HG03025 (cell line): Measurements from ENCODE around the gene PRR35.

ENCODE experiments used
- ATAC-seq: cut with Tn5 transposase; IDR thresholded peaks from one replicate; pipeline ENCODE4 v1.9.1; 2021; ENCODE audit warnings: mild to moderate bottlenecking, moderate library complexity; ENCODE audit not compliant: unreplicated experiment, low FRiP score

Gene PRR35

GRCh38 chr16:546909-547770 is 13.1 kb upstream of the PRR35 start:
- ATAC-seq = no peak

DNA sequence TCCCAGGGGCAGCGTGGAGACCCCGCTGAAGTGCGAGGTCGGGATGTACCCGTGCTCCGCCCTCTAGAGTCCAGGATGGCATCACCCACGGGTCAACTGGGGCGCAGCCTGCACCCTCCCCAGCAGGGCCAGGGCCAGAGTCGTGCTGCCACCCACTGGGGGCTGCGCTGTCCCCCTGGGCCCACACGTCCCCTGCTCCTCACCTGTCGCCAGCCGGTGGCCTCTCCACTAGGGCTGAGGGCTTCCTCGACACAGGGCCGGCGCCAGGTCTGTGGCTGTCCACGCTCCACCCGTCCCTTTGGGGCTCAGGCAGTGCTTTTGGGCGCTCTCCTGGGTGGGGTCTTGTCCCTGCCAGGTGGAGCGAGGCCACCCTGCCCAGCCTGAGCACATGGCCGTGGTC is 11.6 kb upstream of the PRR35 start:
- ATAC-seq = no peak

DNA sequence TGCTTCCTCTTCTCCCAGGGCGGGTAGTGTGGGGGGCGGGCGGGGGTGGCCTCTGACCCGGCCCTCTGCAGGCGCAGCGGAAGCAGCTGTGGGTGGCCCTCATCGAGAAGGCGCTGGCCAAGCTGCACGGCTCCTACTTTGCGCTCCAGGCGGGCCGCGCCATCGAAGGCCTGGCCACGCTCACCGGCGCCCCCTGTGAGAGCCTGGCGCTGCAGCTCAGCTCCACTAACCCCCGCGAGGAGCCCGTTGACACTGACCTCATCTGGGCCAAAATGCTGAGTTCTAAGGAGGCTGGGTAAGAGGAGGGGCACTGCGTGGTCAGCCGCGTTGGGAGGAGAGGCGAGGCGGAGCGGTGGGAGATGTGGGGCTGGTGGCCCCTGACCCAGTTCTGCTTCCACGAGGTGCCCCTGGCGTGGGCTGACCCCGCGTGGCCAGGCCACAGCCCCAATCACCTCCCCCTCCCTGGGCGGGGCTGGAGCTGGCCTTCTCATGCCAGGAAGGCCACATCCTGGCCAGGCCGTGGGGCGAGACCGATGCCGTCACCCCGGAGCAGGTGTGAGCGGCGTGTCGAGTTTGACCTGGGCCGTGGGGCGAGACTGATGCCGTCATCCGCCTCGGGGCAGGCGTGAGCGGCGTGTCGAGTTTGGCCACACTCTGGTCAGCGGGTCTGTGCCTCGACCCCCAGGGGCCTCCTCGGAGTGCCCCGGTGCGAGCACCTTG is 10.5 kb upstream of the PRR35 start:
- ATAC-seq = no peak

DNA sequence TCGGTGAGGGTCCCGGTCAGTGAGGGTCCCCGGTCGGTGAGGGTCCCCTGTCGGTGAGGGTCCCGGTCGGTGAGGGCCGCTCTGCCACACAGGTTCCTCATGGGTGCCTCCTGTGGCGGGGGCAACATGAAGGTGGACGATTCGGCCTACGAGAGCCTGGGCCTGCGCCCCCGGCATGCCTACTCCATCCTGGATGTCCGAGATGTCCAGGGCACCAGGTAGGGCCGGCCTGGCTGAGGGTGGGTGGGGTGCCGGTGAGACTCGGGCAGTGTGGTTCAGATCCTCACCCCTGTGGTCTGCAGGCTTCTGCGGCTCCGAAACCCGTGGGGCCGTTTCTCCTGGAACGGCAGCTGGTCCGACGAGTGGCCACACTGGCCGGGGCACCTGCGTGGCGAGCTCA is 9.0 kb upstream of the PRR35 start:
- ATAC-seq = no peak

DNA sequence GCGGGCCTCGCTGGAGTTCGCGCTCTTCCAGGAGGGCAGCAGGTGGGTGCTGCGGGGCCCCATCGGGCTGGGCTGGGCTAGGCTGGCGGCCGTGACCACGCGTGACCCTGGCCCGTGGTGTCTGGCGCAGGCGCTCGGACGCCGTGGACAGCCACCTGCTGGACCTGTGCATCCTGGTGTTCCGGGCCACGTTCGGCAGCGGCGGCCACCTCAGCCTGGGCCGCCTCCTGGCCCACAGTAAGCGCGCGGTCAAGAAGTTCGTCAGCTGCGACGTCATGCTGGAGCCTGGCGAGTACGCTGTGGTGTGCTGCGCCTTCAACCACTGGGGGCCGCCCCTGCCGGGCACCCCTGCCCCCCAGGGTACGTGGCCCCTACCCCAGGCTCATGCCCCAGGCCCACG is 8.0 kb upstream of the PRR35 start:
- no peak for ATAC-seq

DNA sequence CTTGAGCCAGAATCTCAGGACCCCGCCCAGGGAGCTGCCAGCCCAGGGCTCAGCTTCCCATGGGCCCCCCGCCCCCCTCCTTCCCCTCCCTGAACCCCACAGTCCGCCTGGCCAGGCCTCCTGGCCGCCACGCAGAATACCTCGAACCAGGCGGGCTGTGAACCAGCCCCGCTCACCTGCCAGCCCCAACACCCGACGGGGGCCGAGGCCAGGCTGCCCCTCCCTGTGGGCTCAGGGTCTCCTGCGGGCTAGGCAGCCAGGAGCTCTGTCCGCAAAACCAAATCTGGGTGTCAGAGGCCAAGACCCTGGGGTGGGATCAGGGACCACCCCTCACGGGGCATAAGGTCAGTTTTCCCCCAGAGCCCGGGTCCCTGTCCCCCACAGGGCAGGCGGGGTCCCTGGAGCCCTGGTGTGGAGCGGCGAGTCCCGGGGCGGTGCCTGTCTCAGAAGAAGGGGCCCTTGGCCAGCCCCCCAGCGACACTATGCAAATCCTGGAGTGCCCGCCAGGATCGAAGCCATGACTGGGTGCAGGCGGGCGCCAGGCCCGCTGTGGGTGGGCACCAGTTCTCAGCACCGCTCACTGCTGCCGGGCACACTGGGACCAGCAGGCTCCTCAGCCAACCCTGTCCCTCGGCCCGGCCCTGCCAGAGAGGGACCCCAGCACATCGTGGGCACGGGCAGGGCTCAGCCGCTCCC is 6.4 kb upstream of the PRR35 start:
- no peak for ATAC-seq

GRCh38 chr16:554297-554621 is 5.9 kb upstream of the PRR35 start:
- ATAC-seq = no peak

DNA sequence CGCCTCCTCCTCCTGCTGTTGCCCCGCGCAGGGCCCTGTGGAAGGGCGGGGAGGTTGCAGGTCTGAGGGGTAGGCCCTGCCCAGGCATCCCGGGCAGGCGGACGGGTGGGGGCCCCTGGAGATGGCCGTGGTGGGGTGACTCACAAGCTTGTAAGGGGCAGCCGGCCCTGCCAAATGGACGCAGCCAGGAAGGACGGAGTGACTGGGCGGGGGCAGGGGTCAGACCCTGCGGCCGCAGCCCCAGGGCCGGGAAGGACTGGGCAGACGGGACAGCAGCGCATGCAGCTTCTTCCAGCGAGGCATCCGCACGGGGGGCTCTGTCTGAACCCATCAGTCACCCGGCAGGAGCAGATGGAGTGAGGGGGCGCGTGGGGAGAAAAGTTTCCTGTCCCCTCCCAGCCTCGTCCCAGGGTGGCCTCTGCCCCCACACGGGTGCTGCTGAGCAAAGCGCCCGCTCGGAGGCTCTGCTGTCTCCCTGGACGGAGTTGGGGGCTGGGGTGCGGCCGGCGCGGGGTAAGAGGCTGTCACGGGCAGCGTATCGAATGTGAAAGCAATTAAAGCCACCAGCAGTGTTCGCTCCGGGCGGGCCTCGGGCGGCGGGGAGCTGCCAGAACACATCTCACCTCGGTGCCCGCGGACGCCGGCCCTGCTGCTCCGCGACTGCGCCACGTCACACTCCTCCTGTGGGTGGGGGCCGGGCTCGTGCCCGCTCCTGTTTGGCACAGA is 5.4 kb upstream of the PRR35 start:
- ATAC-seq = no peak

GRCh38 chr16:555528-556473 is 4.4 kb upstream of the PRR35 start:
- ATAC-seq = no peak

GRCh38 chr16:556474-557173 is 3.6 kb upstream of the PRR35 start:
- ATAC-seq = no peak

DNA sequence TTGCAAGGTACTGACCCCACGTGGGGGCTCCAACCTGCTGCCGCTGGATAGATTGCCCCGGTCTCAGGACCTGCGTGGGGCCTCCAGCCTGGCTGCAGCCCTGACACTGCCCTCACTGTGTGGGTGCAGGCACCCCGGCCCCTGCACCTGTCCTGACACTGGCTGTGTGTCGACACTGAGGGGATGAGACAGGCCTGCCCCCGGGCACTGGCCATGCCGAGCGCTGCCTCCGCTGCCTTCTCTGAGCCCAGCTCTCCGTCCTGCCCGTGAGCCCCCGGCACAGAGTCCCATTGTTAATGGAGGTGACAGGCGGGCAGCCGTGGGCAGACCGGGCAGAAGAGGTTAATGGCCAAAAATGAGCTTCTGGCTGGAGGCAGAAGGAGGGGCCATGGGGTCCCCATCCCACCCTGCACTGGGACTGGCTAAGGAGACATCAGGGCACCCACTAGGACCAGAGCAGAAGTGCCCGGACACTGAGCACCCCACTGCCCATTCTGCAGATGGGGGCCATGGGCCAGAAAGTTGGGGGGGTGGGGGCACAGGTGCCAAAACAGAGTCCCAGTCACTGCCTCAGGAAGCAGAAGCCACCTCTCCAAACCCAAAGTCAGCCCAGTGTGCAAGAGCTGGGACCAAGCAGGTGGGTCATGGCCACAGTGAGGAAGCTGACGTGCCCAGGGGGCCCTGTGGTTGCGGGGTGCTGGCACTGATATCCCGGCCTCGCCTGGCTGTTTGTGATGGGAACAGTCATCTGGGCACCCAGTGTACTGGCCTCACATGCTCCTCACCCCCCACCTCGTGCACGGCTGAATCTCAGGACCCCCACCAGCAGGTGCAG is 2.5 kb upstream of the PRR35 start:
- ATAC-seq = no peak

DNA sequence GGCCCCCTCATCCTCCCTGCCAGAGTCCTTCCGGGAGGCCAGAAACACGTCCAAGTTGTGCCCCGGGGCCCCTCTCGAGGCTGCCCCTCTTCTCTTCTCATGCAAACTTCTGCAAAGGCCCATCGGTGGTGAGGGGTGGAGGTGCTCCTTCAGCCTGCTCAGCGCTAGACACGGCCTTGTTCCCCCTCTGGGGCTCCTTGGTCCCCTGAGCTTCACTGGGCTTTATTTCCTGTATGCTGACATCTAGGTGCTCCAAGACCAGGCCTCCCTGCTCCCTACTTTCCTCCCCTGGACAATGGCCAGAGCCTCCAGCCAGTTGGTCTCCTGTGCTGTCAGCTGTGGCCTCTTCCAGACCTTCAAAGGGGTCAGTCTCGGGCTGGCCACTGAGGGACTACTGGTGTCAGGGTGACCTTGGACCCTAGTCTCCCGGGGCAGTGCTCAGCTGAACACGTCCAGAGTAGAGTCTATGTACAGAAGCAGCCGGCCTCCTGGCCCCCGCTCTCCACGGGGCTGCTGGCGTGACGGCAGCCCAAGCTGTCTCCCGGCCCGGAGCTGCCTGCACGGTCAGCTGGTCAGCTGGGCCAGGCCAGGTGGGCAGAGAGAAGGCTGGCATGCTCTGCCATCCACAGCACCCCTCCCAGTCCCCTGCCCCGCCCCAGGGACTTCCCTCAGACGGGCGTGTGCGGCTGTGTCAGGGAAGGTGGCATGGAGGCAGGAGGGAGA is 1.7 kb upstream of the PRR35 start:
- ATAC-seq = no peak

DNA sequence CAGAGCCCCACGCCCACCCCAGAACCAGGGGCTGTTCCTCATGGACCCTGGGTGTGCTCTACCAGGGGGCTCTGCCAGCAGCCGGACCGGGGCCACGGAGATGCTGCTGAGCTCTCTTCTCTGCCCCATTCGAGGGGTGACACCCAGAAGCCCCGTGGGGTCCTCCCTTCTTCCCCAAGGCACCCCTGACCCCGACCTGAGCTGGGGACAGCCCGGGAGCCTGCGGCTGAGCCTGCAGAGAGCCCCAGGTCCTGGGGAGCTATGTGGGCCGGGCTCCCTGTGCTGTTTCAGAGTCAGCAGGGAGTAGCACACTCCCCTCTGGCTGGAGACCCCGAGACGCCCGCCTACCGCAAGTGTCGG is 1.2 kb upstream of the PRR35 start:
- no peak for ATAC-seq

DNA sequence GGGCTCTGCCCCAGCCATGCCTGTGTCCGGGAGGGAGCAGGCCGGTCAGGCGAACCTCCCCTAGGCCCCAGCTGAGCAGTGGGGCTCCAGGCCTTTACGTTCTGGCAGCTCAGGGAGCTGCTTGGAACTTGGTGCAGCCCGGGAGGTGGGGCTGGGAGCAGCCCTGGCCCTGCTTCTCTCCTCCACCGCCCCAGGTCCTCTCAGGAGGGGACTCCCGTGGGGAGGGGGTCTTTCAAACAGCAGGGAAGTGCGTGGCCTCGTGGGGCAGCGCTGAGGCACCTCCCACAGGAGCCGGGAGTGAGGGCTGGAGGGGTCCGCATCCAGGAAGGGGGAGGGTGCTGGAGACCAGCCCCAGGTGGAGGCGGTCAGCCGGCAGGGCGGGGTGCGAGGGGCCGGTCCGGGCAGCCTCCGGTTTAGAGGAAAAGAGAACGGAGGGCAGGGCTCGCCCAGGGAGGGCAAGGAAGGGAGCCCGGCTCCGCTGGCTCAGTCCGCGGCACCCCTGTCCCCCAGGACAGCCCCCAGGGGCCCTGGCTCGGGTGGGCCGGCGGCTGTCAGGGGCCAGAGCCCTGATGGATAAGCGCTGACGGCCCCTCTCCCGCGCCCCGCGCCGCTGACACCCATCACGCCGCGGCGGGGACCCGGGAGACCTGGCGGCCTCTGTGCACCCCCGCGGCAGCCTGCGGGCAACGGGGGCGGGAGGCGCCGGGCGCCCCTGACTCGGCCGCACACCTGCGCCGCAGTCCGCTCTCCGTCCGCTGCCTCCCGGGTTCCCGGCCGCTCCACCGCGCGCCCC is 587 bp upstream of the PRR35 start:
- no peak for ATAC-seq

DNA sequence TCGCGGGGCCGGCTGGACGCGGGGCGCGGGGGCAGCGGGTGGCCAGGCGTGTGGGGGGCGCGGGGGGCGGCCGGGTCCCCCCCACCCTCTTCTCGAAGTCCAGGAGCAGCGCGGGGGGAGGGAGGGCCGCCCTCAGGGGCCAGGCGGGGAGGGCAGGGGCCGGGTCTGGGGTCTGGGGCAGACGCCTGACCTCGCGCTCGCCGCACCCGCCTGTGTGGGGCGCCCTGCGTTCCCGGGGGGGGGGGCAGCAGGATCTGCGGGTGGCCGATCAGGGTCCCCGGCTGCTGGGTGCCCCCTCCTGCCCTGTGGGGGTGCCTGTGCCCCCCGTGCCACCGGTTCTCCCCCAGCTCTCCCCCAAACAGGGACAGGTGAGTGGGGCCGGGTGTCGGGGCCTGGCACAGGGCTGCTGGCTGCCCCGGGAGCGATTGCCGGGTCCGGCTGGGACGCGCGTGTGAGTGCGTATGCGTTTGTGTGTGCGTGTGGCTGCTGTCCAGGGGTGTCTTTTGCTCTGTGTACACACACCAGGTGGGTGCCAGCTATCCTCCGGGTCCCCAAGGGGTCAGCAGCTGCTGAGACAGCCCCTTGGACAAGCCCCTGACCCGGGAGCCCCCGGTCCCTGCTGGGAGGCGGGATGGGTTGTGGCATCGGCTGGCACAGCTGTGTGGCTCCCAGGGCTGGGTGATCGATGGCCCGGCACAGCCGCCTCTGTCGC is 663 bp downstream of the PRR35 start:
- ATAC-seq = no peak

- ATAC-seq = no peak
These were observed 1.2 kb downstream of the PRR35 start for GRCh38 chr16:561413-561794.
